NCI-H1930 (cell line): Measurements from ENCODE around the gene GPC6.

Source experiments
- DNase-seq, 2 experiments: peaks; one replicate each; lab custom pipeline; 2025; lab: John Stamatoyannopoulos, UW

Gene GPC6

GRCh38 chr13:93603043-93603442 is 376.4 kb downstream of the GPC6 start:
- no peak for DNase-seq

DNA sequence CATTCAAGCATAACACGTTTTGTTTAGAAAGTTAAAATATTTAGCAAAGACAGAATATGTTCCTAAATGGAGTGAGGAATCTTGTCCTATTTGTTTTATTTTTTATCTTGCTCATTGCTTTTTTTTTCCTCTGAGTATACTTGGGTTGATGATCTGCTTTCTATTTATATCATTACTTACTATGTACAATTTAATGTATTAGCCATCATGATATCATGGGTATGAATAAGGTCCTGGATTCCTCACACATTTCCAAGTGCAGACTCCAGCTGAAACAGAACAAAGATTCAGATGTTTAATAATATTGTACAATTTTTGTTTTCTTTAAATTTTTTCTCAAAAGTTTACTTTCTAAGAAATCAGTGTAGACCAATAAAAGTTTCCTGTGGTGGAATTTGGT is 388.2 kb downstream of the GPC6 start:
- no peak for DNase-seq

- DNase-seq: no peak
Observed at GRCh38 chr13:93620181-93620765, 393.7 kb downstream of the GPC6 start.

- DNase-seq: no peak
Observed at GRCh38 chr13:93621051-93621450, 394.4 kb downstream of the GPC6 start.

DNA sequence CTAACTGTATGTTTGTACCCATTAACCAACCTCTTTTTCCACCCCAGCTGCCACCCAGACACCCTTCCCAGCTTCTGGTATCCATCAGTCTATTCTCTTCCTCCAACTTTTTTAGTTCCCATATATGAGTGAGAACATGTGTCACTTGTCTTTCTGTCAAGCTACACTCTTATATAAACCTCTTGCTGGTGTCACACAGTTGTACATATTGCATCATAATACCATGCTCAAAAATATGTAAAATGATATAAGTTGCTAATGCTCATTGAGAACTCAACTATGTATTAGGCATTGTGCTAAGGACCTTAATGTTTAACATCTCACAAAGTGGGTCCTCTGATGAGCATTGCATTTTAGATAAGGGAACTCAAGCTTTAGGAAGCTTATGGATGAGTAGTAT is 395.4 kb downstream of the GPC6 start:
- no peak for DNase-seq

DNA sequence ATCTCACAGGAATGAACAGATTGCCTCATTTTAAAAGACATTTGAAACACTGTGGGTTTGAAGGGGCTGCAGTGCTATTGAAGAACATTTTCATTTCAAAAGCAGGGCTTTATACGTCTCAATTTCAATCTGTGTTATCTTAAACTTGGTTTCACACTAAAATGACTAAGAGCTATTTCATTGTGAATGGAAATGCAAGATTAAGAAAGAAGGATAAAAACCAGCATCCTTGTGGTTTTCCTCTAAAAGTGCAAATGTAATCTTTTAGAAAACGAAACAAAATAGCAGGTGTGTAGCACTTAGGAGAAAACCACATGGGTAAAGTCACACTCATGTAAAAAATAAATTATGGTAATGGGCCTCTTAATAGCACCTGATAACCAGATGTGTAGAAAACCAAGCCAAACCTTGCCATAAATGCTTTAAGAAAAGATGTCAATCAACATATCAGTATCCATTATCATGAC is 397.7 kb downstream of the GPC6 start:
- DNase-seq: no peak

DNA sequence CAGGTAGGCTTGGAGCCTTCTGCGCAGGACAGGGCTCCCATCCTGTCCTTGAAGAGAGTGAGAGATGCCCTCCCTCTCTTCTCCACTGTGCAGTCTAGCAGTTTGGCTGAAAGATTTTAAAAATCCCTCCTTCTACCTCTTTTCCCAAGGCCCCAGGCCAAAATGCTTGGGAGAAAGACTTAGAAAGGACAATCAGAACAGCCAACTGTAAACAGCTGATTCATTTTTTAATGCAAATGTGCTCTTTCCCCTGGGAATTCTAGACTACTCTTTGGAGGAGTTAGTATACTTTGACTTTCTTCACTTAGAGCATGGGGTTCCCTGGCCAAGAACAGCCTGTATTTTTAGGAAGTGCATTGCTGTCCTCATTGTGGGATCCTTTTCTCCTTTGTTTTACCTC is 398.9 kb downstream of the GPC6 start:
- no peak for DNase-seq

- no peak for DNase-seq
Observed at GRCh38 chr13:93628136-93628797, 401.7 kb downstream of the GPC6 start.

DNA sequence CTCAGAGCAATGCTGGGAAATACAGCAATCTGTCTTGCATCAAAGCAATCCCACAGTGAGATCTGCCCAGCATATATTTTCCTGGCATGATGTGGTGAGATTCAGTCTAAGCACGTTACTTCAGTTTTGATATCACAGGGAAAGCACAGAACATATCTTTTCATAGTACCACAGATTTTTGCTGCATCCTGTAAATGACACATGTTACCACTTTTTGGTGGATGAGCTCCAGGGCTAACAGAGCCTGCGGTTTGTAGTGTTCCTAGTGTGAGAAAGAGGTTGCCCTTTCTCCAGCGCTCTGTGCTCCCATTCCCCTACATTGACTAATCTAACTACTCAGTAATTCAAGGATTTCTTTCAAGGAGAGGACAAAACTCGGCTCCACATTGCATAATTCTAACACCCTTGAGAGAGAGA is 409.0 kb downstream of the GPC6 start:
- DNase-seq: no peak

DNA sequence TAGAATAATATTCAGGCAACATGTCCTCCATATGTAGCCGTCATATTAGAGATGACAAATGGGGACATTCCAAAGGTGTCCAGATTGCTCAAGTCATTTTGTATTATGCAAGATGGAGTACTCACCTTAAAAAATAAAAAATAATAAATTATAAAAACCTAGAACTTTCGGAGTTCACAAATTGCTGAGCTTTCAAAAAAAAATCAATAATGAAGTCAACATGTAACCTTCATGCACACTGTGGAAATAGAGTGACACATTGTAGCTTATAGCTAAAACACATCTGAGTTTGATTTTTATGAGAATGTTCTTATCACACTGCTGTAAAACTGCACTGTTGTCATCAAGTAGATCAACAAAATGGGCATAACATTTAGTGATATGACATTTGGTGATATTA is 411.2 kb downstream of the GPC6 start:
- no peak for DNase-seq

DNA sequence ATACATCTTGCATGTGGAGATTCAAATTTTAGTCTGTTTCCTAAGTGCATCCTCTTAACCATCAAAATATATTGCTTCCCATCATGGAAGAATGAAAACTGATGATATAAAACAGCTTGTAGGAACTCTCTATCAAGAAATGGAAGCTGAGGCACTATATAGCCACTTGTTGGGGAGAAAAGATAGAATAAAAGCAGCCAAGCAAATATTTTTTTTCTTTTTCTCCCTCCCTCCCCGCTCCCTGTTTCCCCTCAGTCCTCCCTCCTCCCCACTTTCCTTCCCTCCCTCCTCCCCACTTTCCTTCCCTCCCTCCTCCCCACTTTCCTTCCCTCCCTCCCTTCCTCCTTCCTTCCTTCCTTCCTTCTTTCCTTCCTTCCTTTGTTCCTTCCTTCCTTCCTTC is 413.8 kb downstream of the GPC6 start:
- DNase-seq: no peak

DNA sequence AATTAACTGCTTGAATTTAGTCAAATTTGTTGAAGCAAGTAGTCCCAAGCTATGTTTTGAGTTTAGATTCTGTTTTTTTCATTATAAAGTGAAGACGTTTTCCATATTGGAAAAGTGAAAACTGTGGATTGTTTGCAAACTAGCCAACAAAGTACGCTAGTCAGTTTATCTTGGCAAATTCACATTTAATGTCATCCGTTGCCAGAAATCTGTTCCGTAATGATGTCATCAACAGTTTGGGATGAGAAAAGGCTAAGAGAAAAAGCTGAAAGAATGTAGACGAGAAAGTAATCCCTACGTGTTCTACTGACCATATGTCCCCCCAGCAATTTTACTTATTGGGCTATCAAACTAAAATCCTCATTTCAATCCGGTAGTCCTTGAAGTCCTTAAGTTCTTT is 419.6 kb downstream of the GPC6 start:
- DNase-seq: no peak

DNA sequence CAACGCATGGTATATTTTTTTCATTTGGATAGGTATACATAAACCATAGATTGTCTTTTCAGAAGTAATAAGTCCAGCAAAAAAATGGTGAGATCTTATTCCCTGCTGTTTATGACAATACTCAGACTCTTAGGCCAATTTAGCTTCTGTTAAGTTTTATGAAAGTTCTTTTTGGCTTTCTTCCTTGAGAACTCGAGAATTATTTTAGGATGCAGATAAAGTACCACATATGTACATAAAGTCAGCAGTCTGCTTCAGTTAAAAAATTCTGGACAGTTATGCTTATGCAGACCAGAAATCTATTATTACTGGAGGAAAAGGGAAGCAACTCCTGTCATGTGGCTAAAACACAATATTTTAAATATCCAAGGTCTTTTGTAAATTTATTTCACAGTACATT is 422.9 kb downstream of the GPC6 start:
- DNase-seq: no peak

DNA sequence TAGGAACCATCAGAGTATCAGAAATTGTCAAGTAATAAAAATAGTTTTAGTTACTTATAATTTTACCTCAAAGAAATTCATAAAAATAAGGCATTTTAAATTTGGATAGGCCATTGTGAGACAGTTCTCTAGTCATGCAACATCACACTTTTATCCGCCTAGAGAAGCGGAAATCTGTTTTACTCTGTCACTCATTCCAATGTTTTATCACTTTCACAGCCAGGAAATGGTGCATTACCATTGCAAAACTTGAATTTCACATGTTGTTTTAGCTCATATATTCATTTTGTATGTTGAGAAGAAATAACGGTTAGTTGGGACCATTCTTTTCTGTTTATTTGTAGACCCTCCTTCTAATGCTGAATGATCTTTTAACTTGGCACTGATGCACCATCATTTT is 427.2 kb downstream of the GPC6 start:
- DNase-seq: no peak

- DNase-seq: no peak
Observed at GRCh38 chr13:93655154-93655553, 428.5 kb downstream of the GPC6 start.

DNA sequence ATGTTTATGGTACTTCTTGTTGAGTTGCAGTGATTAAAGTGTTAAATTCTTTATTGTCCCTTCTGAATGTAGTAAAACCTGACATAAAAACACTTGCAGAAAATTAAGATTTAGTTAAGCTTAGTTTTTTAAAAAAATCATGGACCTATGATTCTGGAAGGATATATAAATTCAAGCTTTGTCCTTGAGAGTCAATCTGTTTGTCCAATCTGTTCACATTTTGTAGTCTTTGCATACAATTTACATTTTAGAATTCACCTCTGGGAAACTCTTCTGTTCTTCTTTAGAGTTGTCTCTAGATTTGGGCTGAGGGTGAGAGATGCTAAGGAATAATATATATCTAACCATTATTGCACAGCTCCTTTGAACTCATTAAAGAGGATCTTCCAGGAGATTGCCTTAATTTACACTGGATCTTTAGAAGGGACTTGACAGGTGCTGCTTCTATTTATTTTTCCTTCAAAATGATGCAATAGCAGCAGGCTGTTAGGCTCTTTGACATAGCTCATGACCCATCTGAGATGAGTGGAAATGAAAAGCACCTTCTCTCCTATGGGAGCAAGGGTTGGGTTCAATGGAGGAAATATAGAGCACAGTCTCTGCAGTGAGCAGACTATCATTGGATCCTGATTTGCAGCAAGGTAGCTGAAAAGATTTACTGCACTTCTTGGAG is 433.9 kb downstream of the GPC6 start:
- DNase-seq: no peak

DNA sequence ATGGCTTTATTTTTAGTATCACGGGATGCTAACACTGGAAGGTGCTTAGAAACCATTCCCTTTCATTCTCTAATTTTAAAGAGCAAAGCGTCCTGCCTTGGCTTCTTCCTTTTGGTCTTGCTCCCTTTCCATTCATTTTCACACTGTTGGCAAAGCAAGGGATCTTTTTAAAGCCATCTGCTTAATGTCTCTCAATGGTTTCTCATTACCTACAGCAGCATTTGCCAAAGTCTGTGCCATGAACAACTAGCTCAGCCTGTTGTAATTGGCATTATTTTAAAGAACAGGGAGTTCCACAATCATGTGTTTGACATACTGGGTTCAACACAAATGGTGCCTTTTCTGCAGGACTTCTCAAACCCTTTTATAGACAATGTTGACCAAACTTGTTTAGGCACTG is 444.3 kb downstream of the GPC6 start:
- DNase-seq: no peak

GRCh38 chr13:93672996-93673395 is 446.4 kb downstream of the GPC6 start:
- no peak for DNase-seq

- no peak for DNase-seq
Observed at GRCh38 chr13:93673885-93674284, 447.3 kb downstream of the GPC6 start.

DNA sequence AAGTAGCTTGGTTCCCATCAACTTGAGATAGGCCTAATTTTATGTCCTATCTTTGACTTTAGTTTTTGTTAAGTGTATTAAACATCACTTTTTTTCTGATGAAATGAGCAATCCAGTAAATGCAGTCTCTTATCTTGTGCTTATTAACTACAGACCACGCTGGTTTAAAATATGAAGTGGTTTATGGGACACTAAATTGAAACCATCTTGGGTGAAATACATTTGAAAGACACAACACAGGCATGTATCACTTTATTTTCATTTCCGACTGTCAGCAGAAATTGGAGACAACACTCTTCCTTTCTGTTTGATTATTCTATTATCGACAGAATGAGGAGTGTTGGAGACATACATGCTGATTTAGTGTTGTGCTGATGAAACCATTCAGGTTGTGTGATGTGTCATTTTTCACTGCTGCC is 447.7 kb downstream of the GPC6 start:
- no peak for DNase-seq

GRCh38 chr13:93680329-93680728 is 453.7 kb downstream of the GPC6 start:
- no peak for DNase-seq

DNA sequence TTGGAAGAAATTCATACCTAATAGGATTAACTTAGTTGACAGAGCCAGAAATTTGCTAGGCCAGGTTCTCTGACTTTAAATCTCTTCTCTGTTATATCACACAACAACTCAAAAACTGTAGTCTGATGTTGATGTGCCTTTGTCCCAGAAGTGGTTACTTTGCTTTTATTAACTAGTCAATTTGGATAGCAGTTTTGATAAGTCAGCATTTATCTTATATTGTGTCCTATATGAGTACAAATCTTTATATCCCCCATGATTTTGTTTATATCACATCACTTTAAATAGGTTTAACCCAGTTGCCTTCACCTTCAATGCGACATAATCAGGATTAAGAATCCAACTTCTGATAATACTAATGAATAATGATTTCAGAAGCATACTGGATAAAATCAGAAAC is 459.3 kb downstream of the GPC6 start:
- no peak for DNase-seq

DNA sequence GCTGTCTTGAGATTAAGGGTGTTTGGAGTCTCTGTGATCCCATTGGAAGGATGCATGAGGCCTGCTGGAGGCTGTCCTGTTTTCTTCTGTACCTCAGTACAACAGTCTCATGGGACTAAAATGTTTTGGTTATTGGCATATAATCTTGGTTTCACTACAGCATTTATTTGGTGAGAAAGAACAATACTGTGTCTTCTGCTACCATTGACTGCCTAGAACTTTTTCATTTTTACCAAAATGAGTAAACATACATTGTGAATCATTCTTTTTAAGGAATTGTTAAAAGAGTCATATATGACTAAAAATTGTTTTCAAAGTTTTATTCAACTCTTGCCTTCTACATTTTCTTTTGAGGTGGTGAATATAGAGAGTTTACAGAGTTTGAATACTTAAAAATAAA is 459.8 kb downstream of the GPC6 start:
- no peak for DNase-seq

DNA sequence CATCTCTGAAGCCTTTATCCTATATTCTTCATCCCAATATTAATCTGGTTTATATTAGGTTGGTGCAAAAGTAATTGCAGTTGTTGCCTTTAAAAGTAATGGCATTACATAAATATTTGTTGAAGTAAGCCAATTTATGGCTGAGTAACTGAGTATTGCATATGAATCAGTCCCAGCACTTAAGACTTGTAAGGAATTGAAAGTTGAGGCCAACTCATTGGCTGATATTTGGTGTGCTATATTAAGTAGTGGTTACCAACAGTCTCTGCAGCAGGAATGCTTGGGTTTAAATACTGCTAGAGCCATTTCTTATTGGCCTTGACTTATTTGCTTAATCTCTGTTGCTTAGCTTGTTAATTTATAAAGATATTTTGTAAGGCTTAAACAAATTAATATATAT is 460.7 kb downstream of the GPC6 start:
- no peak for DNase-seq
